ENCODE data around the gene DNM1.
"Not testable (repeated sequence)": the region's sequence is repeated elsewhere in the genome, so short reads cannot be mapped to it uniquely, and the experiment has no call there.

DNM1 gene

DNA sequence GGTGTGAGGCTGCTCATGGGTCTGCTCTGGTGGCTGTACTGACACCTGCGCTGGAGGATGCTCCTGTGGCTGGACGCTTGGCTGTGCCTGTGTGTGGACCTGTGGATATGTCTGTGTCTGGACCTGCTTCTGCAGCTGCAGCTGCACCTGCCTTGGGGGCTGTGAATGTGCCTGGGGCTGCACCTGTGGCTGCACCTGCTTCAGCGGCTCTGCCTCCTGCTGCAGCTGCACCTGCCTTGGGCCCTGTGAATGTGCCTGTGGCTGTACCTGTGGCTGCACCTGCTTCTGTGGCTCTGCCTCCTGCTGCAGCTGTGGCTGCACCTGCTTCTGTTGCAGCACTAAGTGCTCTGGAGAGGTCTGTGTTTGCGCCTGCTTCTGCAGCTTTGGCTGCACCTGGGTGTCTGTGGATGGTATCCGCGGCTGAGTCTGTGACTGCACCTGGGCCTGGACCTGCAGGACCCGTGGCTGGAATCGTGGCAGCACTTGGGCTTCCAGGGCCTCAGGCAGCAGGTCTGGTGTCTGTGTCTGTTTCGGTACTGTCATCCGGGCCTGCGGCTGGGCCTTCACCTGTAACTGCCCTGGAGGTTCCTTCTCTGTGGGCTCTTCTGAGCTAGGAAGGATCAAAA, 24.3 kb upstream of the DNM1 start:
- no peak for DNase-seq

DNA sequence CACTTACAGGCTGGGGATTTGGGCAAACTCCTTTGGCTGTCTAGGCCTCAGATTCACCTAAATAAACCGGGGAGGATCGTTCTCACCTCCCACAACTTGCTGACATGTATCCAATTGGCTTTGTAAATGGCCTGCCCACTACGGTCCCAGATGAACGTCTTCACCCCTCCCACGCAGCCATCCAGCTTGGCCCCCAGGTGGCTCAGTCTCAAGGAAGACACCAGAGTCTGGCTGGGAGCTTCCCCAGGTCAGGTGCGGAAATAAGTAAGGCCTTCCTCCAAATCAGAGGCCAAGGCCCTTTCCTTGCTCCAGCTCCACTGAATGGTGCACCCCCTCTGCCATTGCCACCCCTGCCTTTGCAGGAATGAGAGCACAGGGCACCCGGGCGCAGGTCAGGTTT, 23.2 kb upstream of the DNM1 start:
- no peak for DNase-seq

DNA sequence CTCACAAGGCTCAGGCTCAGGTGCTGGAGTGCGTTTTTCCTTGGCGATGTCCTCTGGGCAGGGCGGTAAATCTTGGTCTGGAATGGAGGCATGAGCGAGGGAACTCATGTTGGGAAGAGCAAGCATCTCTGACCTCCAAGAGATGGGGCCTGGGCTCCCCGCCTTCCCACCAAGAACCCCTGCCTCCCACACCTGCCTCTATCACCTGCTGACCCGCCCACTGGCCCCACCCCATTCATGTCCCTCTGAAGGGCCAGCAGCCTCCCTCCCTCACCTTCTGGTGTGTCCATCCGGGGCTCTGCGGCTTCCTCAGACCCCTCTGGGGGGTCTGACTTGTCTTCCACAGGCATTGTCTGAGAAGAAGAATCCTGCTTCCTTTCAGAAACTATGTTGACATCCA, 22.7 kb upstream of the DNM1 start:
- DNase-seq = no peak

DNA sequence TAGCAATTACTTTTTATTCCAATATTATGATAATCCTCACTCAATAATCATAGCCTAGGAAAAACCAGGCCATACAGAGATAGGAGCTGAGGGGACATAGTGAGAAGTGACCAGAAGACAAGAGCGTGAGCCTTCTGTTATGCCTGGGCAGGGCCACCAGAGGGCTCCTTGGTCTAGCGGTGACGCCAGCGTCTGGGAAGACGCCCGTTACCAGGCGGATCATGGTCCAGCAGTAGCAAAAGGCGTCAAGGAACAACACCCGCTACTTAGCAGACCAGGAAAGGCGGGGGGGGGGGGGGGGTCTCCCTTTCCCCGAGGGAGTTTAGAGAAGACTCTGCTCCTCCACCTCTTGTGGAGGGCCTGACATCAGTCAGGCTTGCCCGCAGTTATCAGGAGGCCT, 21.7 kb upstream of the DNM1 start:
- DNase-seq = not testable (repeated sequence)

DNA sequence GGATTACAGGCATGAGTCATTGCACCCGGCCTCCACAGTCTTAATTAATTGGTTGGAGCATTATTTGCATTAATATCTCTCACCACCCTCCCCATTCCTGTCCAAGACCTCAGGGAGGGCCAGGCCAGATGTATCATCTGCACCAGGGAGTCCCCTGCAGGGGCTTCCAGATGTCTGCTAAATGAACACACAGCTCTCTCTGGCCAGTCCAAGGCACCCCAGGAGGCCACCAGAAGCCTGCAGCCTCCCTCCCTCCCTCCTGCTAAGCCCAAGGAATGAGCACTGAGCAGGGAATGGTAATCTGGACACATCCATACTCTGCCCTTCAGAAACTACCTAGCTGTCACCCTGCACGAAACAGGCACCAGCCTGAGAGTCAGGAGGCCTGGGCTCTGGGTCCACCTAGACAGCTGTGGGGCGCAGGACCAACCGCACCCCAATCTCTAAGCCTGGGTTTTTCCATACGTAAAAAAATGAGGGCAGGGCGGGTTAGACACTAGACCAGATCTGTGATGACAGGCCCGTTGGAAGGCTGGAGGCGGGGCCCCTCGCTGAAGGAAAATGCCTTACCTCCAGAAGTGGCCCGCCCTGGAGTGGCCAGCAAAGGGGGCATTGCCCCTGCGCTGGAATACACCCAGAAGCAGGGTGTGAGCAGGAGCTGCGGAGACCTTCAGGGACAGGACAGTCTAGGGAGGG, 20.1 kb upstream of the DNM1 start:
- DNase-seq = no peak

DNA sequence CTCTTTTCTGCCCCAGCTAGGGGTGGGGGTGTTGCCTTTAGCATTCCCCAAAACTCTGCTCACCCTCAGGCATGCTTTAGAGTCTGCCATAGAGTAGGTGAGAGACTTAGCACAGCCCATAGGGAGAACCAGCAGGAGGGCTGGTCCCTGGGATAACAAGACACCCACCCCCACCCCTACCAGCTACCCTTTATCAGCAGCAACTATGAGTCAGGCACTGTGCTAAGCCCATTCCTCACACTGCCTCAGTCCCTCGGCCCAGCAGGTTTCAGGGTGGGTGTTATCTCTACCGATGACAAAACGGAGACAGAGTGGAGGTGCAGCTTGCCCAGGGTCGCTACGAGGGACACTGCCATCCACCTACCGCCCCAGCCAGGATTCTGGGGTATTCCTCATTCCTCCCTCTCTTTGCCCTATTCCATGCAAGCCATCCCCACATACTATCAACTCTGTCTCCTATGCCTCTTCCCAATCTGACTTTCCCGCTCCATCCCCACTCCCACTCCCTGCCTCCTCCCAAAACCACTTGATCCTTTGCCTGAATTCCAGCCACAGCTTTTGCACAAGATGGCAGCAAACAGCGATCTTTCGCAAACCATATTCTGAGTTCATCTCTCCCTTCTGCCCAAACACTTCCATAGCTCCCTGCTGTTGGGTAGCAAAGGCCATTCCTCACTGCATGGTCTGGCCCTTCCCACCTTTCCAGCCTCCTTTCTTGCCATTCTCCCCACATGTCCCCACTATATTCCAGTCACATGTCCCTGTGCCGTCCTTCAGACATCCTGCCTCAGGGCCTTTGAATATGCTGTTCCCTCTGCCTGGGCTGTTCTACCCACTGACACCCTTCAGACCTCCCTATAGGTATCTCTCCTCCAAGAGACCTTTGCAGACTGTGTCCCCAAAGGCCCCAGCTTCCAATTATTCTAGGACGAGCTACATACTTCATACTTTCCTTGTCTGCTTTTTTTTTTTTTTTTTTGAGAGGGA, 16.9 kb upstream of the DNM1 start:
- DNase-seq = no peak

DNA sequence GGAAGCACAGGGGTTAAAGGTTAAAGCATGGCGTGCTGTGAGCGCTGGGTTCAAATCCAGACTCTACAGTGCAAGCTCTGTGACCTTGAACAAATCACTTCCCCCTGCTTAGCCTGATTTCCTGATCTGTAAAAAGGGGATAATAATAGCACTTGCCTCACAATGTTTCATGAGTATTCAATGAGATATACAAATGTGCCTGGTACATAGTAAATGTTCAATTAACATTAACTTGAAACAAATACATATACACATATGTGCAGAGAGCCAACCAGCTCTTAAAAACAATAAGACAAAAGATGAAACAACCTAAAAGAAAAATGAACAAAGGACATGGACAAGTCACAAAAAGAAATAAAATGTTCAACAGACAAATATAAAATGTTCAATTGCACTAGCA, 15.8 kb upstream of the DNM1 start:
- DNase-seq = no peak

DNA sequence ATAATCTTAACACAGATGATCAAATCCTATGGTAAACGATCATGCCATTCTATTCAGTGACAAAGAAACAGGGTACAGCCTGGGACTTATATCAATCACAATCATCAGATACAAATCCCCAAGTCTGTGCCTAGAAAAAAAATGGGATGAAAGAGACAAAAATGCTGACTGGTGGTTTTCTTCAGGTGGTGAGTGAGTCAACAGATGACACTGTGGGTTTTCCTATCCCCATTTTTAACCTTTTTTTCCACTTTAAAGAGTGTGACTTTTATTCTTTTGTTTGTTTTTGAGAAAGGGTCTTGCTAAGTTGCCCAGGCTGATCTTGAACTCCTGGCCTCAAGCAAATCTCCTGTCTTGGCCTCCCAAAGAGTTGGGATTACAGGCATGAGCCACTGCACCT, 15.0 kb upstream of the DNM1 start:
- no peak for DNase-seq

DNA sequence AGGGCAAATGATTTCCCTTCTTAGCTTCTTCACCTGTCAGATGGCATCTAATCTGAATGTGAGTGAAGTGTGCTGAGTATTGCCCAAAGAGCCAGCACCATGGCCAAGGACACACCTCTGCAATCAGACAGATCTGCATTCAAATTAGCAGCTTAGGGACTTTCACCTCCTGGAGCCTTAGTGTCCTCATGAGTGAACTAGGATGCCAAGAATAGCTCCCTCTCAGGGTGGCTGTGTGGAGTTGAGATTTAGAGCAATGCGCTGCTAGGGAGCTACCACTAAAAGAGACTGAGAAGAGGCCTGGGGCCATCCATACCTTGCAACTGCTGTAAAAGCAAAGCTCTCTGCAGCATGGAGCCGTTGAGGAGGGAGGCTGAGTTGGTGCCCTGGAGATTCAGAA, 13.2 kb upstream of the DNM1 start:
- no peak for DNase-seq

DNA sequence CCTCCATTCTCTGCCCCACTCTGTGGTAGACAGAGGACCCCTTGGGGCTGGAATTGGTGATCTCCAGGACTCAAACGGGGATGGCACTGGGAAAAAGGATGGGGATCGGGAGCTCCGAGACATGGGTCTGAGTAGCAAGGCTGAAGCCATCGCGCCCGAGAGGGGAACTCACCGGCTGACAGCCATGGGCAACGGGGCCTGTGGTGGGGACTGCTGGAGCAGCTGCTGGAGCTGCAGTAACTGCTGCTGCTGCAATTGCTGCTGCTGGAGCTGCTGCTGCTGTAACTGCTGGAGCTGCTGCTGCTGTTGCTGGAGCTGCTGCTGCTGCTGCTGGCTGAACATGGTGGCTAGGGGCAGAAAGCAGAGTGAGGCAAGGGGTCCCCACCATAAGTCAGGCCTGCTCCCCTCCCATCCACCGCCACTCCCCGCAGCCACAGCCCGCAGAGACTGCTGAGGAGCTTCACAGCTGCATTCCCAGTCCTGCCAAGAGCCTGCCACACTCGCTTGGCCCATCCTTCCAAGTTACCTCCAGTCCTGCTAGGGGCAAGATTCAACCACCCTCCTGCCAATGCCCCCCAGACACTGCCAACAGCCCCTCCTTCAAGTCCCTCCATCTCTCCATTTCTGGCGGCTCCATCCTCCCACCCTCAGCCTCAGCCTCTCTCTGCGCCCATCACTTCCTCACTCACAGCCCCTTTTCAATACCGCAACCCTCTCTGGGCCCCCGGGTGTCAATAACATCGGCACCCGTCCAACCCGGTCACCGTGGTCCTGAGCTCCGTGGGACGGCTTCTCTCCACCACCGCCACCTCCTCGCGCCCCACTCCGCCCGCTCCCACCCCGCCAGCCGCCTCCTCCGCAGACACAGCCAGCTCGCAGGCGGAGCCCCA, 12.4 kb upstream of the DNM1 start:
- DNase-seq = no peak

DNA sequence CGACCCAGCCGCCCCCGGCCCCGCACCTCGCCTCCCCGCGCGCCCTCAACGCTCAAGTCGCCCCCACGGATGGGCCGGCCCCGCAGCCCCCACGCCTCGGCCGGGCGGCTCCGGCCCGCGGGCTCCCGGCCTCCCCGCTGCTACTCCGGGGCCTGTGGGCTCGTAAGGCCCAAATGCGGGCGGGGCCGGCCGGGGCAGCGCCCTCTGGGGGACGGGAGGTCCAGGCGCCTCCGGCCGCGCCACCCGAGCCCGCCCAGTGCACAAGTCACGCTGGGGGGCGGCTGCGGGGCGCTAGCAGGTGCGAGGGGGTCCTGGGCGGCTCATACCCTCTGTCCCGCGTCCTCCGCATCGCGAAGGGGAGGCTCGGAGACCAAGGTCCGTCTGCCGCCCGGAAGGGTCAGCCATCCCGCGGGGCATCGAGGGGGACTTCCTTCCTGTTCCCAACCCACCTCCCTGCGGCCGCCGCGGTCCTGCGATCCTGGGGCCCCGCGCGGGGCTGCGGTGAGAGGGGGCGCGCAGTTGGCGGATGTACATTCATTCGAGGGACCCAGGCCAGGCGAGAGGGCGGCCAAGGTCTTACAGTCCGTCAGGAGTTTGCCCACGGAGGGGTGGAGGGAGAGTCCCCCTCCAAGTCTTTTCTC, 11.7 kb upstream of the DNM1 start, which contains the start of gene CIZ1:
Gene CIZ1 (minus strand): TSS at position 167 of the 641 bp plus-strand sequence. CDS start 715 bp downstream, outside the sequence.
- DNase-seq = no peak

DNA sequence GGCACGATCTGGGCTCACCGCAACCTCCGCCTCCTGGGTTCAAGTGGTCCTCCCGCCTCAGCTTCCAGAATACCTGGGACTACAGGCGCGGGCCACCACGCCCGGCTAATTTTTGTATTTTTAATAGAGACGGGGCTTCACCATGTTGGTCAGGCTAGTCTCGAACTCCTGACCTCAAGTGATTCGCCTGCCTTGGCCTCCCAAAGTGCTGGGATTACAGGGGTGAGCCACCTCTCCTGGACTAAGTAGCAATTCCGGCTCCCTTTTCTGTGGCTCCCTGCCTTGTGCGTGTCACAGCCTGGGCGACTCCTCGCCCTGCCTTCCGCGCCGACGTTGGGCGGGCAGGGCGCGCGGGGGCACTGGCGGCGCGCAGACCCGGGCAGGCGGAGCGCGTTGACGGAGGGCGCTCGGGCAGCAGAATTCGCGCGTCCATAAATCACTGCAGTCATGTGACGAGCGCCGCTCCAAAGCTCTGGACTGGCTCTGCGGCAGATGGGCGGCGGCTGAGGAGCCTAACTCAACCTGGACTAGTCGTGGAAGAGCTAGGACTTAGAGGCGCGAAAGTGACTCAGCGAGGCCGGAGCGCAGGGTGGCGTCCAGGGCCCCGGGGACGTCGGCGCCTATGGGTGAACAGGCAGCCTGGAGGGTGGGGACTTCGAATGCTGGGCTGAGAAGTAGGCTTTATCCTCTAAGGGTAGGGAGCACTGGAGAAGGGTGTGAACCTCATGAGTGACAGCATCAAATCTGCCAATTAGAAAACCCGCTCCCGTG, 10.4 kb upstream of the DNM1 start:
- DNase-seq = no peak

DNA sequence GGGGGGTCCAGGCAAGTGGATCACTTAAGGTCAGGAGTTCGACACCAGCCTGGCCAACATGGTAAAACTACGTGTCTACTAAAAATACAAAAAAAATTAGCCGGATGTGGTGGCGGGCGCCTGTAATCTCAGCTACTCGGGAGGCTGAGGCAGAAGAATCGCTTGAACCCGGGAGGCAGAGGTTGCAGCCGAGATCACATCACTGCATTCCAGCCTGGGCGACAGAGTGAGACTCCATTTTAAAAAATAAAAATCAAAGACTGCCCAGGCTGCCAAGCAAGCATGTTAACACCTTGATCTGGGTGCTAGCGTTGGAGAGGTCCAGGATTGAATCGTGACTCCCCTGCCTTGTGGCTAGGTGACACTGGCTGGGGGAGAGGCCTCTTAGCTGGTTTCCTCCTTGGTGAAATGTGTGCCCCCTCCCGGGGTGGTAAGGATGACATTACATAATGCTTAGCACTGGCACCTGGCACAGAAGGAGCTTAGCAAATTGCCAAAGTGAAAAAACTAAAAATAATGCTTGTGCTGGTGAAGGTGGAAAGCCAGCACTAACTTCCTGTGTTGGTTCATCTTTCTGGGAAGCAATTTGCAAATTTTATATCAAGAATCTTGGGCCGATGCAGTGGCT, 9.6 kb upstream of the DNM1 start:
- DNase-seq = no peak

DNA sequence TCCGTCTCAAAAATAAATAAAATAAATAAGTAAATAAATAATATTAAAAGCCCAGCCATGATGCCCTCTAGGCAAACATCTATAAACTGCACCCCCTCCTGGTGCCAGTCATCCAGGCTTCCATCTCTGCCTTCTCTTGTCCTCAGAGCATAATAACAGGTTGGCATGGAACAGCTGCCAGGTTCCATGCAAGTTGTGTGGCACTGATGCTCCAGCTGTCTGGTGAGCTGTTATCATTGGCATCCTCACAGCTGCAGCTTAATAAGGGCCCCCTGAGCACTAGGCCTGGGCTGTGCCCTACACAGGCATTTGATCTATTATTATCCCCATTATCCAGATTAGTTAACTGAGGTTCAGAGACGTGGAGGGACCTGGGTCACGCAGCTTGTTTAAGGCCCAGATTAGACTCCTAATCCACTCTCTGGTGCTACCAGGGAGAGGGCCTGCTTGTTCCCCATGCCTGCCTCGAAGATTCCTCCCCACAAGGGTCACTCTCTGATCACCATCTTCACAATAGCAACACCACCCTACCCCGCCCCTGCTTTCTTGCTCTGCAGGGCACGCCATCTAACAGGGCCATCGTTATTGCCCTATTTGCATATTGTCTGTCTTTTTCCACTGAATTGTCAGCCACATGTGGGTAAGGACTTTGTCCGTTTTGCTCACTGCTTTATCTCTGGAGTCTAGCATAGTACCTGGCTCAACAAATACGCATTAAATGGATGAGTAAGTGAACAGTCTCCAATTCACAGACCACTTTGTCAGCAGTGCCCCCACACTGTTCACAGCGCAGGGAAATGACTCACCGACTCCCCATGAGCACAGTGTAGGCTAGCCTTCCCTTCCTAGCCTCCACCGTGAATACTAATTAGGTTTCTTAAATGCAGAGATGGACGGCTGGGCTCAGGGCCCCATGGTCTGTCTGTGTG, 1.5 kb upstream of the DNM1 start:
- no peak for DNase-seq

DNA sequence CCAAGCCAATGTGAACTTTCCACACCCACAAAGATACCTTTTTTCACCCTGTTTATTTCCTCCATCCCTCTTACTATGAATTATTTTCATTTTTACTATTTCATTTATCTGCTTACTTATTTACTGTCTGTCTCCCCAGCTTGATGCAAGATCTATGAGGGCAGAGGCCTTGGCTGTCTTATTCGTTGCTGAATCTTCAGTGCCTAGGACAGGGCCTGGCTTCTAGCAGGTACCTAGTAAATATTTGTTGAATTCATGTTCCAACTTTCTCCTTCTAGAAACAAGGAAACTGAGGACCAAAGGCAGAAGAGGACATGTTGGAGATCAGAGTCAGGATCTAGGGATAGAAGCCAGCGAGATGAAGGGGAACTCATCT, 543 bp upstream of the DNM1 start:
- no peak for DNase-seq

DNA sequence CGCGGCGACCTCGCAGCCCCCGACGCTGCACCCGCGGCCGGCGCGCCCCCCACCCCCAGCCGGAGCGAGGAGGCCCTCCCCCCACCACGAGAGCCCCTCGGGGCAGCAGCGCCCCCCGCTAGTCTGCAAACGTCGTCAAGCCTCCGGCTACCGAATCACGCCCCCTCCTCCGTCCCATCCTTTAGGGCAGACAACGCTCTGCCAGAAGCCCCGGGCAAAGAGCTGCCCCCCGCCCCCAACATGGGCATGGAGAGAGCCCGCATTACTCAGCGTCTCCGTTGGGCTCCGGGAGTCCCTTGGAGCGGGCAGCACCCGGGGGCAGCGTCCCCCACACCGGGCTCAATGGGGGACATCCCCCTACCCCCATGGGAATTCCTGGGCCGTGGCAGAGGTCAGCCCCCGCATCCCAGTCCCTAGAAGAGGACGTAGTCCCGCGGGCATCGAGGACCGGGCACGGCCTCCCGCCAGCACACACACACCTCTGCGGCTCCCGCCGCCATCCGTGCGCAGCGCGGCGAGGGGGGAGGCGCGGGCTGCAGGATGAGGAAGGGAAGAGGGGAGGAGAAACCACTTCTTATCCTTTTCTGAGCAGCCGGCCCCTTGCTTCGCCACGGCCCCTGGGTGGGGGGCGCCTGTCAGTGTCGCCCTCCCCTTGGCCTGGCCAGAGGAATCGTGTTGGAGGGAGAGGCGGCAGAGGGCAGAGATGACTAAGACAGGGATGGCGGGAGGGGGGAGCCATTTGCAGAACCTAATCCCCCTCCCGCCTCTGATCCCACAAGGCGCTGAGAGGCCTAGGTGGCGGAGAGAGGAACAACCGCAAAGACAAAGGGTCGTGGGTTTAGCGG, 750 bp downstream of the DNM1 start:
- DNase-seq = no peak

DNA sequence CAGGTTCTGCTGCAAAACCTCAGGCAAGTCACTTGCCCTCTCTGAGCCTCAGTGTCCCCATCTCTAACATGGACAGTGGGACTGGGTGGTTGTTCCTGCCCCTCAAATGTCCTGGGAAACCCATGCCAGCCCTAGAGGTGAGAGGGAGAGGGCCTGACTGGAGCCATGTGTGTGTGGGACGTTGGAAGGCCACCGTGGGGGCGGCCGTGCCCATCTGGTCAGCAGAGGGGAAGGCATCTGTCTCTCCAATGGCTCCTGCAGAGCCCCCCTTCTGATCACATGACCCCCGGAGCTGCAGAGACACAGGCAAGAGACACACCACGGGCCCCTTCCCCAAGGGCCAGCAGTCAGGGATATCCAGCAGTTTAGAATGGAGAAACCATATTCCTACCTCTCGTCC, 1.7 kb downstream of the DNM1 start:
- DNase-seq = no peak

DNA sequence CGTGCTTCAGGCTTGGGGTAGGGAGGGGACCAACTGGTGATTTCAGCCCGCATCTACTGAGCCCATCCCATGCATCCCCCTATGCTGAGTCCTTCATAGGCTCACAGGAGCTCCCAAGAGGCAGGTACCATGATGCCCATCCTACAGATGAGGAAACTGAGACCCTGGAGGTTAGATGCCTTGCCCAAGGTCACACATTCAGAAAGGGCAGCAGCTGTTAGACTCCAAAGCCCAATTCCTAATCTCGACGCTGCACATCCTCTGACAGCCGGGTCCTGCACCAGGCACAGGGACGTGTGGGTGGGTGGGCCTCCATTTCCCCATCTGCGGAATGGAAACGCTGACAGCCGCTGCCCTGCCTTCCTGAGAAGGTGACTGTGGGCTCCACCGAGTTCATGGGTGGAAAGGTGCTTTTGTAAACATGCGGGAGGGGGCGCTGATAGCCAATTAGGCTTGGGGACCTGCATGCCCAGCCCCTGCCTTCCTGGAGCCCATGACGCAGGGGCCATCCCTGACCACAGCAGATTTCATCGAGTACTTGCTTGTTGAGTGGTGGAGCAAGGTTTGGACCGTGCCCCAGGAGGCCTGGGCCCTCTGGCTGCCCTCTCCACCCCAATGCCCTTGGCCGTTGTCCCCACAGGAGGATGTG, 2.2 kb downstream of the DNM1 start:
- DNase-seq = no peak
